ENCODE data around the gene PHACTR3.
"Not testable (repeated sequence)": the region's sequence is repeated elsewhere in the genome, so short reads cannot be mapped to it uniquely, and the experiment has no call there.

The PHACTR3 gene

GRCh38 chr20:59603781-59604541 lies at the start of gene PHACTR3:
Gene PHACTR3, plus strand, starts transcription at chr20:59604540. Its CDS starts 475 bp downstream, at chr20:59605015.
- no peak for DNase-seq

- not testable (repeated sequence) for DNase-seq
These were observed 46.4 kb upstream of the PHACTR3 start for GRCh38 chr20:59557733-59558529.

DNA sequence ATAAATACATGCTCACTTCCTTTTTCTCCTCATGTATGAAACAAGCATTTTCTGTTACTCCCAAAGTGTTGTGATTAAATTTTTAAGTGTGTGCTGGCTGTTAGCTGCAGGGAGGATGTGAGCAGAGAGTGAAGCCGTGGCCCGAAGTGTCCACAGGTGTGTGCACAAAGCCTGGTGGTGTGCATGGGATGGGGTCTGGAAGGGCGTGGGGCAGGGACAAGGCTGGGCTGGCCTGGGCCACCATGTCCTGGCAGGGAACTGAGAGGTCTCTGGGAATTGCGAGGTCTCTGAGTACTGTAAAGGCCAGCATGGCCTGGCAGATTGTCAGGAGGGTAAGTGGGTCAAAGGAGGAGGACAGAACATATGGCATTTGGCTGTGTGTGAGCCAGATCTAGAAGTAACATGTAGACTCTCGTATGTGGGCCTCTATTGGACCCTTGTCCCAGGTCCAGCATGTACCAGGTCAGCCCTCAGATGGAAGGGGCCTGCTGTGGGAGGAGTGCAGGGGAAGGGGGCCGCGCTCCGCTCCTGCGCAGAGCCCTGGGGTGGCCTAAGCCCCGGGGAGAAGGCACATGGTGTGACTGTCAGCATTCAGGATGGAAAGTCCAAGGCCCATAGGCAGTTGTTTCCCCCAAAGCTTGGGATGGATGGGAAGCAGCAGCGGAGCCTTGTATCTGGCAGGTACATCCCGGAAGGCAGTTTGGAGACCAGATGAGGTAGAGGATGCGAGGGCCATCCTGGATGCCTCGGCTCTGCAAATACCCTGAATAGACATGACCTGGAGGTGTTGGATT lies 45.1 kb upstream of the PHACTR3 start:
- DNase-seq, result no peak

DNA sequence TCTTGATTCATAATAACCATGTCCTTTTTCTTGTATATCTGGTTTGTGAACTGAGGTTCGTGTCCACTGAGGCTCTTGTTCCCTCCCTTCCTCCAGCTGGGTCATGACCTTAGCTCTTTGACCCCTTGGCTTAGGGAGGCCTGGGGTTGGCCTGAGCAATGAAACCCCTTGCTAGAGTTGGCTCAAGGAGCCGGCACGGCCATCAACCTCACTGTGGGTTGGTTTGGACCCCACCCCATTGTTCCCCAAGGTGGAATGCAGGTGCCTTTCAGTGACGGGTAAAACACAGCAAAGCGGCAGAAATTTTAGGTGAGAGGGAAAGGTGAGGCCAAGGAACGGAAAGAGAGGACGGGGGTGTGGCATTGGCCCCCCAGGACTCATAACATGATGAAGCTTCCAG lies 44.5 kb upstream of the PHACTR3 start:
- no peak for DNase-seq

- DNase-seq, result no peak
These were observed 43.6 kb upstream of the PHACTR3 start for GRCh38 chr20:59560588-59561227.

DNA sequence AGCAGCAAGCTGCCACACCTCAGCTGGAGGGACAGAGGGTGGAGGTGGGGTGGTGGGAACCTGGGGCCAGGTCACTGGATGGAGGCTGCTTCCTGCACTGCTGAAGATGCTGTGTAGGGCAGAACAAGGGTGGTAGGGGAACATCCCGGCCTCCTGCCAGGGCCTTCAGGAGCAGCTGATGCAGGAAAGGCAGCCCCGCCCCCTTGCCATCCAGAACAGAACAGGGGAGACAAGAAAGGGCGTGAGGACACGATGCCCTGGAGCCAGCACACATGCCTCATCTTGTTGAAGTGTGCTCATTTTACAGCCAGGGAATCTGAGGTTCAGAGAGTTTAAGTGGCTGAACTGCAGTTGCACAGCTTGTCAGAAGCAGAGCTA lies 43.1 kb upstream of the PHACTR3 start:
- no peak for DNase-seq

DNA sequence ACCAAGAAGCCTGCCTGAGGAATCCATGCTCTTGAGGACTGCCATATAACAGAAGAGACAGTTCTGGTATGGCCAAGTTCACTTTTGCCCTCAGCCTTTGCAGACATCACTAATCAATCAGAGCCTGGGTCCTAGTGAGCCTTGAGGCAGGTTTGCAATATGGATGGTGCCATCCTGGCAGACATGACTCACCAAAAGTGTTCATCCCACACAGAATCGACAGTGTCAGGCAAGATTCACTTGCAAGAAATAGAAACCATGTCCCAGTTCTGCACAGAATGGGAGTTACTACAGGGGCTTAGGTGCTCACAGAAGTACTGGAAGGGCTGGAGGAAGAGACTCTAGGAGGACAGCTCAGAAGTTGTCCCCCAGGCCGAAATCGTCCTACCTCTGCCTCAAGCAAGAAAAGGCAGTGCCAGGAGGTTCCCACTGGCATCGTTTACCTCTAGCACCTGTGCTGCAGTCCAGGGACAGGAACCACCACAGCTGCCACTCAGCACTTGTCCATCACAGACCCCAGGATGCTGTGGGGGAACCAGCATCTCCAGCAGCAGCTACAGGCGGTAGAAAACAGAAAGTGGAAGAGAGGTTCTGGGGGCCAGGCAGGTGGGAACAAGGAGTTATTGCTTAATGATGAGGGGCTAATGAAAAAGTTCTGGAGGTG lies 42.6 kb upstream of the PHACTR3 start:
- no peak for DNase-seq

DNA sequence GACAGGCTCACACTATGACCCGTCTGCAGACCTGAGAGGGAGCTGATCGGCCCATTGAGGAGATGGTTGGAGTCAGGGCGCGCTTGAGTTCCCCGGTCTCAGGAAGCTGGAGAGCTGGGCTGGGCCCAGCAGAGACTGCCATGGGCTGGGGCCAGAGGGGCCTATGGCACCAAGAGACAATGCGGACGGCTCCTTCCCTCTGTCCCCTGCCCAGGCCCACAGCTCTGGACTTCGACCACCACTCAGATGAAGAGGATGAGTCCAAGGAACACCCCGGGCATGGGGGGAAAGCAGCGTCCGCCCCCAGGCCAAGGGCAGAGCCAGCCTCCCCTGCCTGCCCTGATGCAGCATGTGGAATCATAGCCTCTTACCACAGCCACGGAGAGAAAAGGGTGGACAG lies 40.2 kb upstream of the PHACTR3 start:
- DNase-seq, result no peak

- no peak for DNase-seq
These were observed 39.4 kb upstream of the PHACTR3 start for GRCh38 chr20:59564943-59565342.

GRCh38 chr20:59565768-59566461 lies 38.4 kb upstream of the PHACTR3 start:
- no peak for DNase-seq

DNA sequence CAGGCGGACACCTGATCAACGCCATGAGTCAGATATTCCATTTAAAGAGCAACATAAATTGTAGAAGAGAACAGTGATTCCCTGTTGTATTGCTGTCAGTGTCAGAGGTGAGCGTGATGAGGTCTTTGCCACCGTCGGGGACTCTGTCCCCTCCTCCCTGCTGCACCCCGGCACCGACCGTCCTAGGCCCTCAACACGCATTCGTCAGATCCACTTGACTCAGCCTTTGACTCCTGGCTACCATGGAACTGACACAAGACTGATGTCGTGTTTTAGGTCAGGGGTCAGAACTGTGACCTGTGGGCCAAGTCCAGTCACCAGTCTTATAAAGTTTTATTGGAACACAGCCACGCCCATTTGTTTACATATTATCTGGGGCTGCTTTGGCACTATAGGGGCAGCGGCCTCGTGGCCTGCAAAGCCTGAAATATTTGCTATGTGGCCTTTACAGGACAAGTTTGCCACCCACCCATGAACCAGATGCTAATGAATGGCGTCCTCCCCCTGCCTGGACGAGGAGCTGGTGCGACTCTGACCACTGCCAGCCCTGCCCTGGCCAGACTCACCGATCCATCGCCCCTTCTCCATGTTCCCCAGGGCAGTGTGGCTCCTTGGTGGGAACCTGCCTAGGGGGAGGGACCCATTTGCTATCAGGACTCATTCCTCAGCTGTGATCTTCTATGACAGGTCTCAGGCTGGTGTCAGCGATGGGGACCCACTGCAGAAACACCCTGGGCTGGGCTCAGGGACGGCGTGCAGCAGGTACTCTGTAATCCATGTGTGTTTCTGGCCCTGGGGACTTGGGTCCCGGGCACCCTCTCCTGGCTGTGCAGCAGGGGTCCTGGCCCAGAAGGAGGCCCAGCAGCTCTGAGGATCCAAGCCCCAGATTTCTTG lies 37.5 kb upstream of the PHACTR3 start:
- no peak for DNase-seq

GRCh38 chr20:59567585-59568508 lies 36.5 kb upstream of the PHACTR3 start:
- no peak for DNase-seq

- no peak for DNase-seq
These were observed 35.8 kb upstream of the PHACTR3 start for GRCh38 chr20:59568509-59569024.

DNA sequence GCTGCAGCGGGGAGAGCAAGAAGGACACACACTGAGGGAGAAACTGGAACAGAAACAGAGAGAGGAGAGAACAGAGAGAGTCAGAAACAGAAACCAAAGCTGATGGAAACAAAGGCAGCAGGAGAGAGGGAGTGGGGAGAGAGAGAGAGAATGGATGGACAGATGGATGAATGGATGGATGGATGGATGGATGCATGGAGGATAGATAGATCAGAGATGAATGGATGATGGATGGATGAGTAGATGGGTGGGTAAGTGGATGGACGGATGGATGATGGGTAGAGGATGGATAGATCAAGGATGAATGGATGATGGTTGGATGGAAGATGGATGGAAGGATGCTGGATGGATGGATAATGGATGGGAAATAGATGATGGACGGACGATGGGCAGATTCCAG lies 35.0 kb upstream of the PHACTR3 start:
- DNase-seq, result no peak

DNA sequence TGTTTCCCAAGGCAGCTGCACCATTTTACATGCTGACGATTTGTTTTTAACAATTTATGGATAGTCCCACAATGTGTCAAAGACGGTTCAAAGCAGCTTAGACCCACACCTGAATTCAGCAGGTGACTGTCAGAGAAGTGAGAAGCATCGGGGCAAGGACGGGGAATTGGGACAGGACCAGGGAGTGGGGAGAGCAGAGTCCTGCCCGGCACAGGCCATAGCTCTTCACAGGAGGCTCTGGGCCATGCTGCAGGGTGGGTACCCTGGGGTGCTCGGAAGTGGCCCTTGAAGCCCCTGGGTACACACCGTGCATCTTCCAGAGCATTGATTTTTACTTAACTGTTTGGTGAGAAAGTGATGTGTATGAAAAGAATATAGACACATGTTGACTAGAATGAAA lies 33.2 kb upstream of the PHACTR3 start:
- DNase-seq, result no peak

GRCh38 chr20:59571551-59572314 lies 32.6 kb upstream of the PHACTR3 start:
- peak; percentile 53 for DNase-seq

- no peak for DNase-seq
These were observed 31.8 kb upstream of the PHACTR3 start for GRCh38 chr20:59572515-59572914.

DNA sequence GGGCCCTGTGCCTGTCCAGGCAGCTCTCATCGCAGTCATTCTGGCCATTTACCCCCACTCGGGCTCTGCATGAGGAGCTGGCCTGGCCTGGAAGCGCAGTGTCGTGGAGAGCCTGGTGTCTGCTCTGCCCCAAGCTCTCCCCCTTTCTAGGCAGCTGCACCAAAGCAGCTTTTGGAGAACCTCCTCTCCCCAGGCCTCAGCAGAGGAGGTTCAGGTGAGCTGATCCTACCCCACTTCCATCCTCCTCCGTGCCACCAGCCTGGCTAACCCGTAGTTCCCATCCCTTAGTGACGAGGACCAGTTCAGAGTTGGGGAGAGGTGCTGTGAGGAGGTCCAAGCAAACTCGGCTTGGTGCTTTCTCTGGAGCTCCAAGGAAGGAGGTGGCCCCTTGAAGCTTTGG lies 30.5 kb upstream of the PHACTR3 start:
- no peak for DNase-seq

- DNase-seq, result no peak
These were observed 30.0 kb upstream of the PHACTR3 start for GRCh38 chr20:59574308-59574707.
